HG02759 (cell line): ENCODE measurements around the gene SLC30A2.

Experiments used
- ATAC-seq: cut with Tn5 transposase; IDR thresholded peaks from one replicate; pipeline ENCODE4 v1.9.1; 2021; ENCODE audit warnings: mild to moderate bottlenecking, moderate library complexity; ENCODE audit not compliant: unreplicated experiment

The SLC30A2 gene

DNA sequence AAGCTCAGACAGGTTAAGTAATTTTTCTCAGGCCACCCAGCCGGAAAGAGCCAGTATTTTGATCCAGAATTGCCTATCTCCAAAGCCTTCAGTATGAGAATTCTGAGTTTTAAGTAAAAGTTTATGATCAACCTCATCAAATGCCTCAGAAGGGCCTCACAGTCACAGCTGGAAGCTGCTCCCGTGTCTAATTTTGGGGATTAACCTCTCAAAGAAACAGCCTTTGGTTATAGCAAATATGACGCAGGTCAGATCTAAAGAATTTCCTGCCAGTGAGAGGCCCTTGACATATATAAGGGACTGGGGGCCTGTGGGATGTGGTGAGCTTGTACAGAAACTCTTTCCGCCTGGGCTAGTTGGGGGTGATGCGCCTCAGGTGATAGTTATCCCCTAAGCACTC lies 22.1 kb downstream of the SLC30A2 start:
- no peak for ATAC-seq

DNA sequence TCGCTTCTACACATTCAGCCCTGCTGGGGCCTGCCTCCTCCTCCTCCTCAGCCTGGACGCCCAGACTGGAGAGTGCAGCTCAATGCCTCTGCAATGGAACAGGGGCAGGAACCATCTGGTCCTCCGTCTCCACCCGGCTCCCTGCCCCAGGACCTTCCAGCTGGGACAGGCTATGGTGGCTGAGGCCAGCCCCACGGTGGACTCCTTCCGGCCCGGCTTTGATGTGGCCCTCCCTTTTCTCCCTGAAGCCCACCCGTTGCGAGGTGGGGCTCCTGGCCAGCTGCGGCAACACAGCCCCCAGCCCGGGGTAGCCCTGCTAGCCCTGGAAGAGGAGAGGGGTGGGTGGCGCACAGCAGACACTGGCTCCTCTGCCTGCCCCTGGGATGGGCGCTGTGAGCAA lies 22.9 kb downstream of the SLC30A2 start:
- ATAC-seq = no peak

DNA sequence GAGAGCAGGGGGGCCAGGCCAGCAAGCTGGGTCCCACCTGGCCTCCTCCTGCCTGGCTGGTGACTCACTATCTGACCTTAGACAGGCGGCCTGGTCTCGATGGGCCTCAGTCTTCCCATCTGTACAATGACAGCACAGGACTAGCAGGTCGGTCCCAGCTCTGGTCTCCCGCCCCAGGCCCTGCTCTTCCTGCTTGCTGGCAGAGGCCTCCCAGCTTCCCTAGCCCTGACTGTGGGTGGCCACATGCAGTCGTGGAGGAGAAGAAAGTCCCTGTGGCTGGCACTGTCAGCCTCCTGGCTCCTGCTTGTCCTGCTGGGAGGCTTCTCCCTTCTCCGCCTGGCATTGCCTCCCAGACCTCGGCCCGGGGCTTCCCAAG lies 23.5 kb downstream of the SLC30A2 start:
- no peak for ATAC-seq

DNA sequence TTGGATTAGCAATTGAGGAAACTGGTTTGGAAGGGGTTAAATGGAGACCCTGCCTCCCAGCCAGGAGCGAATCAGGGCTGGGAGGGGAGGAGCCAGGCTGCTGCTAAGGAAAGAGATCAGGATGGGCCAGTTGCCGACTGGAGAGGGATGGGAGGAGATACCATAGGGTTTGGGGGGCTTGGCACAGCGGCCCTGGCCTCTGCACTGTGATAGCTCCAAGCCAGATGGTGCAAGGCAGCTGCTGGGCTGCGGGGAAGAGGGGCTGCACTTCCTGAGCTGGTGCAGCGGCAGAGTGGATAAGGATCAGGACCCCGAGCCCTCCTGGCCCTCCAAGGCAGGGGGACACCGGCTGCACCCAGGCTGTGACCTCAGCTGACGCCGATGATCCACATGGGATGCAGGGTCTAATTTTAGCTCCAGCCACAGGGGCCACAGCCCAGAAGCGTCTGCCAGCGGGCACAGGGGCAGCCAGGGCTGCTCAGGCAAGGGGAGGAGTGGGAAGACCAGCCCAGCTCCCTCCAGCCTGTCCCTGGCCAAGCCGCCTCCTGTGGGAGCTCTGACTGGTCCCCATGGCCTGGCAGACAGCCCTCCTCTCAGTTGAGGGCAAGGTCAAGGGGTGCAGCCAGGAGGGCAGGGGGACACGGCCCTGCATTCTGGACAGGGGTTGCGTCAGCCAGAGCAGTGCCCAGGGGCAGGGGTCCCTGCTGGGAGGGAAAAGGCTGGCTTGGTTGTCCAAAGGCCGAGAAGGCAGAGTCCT lies 24.1 kb downstream of the SLC30A2 start, which contains the start of gene EXTL1:
Gene EXTL1, plus strand, starts transcription at position 129 of the 757 bp plus-strand sequence. CDS start 872 bp downstream, outside the sequence.
- no peak for ATAC-seq

DNA sequence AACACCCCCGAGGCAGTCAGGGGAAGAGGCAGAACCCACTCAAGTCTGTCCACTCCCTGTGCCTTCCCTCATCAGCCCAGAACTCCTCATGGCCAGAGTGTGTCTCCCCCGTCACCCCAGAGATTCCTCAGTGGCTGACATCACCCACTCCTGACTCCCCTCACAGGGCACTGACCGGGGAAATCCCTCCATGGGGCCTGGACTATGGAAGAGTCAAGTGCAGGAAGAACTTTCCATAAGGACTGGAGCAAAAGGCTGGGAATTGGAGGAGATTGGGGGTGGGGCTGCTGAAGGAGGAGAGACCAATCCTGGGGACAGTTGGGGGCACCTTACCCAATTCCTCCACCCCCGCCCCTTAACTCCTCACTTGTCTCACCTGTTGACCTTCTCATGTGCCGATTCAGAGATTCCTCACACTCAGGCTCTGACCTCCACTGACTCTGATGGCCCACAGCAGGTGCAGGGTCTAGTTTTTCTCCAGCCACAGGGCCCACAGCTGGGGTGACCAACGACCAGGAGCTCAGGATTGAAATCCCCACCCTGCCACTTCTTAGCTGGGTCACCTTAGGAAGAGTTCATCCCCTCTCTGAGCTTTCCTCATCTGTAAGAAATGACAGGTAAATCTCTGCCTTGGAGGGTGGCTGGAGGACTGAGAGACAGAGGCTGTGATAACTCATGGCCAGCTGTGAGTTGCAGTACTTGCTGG lies 24.8 kb downstream of the SLC30A2 start:
- no peak for ATAC-seq

DNA sequence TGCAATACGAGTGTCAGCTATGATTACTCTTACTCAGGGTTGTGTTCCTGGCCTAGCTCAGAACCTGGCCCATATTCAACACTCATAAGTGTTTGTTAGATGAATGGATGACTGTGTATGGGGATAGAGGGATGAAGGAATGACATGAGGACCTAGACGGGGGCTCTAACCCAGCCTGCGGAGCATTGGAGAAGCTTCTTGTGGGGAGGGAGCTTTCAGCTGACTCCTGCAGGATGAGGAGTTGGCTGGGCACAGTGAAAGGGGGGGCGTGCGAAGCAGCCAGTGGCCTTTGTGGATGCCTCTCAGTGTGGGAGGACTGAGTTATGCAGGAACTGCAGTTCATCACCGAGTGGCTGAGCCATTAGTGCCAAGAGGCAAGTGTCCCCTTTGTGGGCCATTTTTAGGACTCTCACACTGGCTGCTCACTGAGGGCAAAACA lies 25.6 kb downstream of the SLC30A2 start:
- ATAC-seq = no peak

DNA sequence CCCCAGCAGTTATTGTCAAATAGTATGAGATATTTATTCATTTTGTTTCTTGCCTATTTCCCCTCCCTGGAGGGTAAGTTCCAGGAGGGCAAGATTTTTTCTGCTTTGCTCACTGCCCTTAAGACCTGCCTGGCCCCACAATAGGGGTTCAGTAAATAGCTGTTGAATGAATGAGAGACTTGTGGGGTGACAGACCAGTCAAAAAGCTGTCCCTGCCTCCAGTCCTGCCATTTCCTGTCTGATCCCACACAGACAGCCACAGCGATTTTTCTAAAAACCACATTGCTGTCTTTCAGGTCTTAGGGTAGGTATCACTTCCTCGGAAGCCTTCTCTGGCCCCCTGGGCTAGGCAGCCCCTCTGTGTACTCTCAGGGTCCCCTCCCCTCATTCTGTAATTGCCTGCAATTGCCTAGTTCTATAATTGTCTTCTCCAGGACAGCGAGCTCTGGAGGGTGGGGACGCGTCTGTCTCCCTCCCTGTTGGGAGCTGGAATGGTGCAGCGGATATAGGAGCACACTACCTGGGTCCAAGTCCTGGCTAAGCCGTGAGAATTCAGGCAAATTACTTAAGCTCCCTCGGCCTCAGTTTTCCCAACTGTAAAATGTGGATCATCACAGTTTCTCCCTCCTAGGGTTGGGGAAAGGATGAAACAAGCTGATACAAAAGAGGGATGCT lies 26.1 kb downstream of the SLC30A2 start:
- no peak for ATAC-seq

DNA sequence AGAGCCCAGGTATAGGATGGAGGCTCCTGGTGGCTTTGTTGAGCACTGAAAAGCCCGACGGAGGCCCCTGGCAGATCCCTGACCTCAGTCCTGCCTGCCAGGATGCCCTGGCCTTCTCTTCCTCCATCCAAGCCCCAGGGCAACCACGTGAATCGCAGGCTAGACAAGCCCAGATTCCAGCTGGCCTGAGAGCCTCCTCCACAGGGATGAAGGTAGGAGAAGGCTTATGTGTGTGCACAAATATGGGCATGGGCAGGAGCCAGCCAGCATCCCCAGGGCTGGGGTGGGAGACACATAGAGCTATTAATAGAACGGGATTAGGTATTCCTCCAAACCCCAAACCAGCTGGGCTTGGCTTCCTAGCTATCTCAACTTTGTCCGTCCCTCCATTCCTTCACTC lies 28.3 kb downstream of the SLC30A2 start:
- no peak for ATAC-seq

DNA sequence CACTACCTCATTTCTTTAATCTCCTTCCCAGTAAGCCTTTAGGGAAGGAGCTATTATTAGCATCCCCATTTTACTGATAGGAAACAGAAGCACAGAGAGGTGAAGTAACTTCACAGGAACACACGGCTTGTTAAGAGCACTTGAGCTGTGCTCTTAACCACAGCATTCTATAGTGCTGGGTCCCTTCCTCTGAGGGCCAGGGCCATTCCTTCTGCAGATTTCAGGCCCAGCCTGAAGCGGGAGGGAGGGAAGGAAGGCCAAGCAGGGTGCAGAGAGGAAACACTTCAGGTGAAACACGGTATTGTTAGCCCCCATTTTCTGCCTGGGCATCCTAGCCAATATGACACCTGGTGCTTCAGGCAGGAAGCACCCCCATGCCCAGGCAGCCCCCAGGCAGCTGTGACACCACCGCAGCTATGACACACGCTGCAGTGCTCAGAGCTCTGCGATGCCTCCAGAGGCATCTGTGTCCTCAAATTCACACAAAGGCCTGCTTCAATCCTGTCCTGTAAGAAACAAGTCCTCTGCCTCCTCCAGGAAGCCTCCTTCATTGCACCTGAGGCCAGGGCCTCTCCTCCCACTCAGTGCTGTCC lies 28.9 kb downstream of the SLC30A2 start:
- no peak for ATAC-seq

DNA sequence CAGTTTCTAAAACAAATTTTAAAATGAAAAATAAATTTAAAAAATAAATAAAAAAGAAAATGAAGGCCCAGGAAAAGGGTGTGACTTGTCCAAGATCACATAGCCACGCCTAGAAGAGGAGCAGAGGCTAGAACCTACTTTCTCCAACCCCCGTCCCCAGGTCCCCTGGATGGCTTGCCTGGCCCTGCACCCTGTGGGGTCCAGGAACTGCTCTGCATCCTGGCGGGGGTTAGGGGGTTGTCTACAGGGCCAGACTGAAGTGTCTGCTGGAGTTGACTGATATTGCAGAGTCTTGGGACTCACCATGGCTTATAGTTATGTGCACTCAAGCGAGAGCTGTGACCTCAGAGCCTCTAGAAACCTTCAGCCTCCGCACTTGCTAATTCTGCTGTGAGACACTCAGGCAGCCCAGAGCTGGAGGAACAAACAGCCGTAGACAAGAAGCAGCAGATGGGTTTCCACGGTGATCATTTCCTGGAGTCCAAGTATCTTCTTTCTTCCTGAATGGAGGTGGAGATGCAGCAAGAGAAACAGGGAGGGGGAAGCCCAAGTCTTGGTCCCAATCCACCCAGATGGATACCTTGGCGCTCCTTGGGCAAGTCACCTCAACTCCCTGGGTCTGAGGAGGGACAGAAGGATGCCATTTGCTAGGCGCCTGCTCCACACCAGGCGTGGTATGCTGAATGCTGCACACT lies 29.5 kb downstream of the SLC30A2 start:
- no peak for ATAC-seq

DNA sequence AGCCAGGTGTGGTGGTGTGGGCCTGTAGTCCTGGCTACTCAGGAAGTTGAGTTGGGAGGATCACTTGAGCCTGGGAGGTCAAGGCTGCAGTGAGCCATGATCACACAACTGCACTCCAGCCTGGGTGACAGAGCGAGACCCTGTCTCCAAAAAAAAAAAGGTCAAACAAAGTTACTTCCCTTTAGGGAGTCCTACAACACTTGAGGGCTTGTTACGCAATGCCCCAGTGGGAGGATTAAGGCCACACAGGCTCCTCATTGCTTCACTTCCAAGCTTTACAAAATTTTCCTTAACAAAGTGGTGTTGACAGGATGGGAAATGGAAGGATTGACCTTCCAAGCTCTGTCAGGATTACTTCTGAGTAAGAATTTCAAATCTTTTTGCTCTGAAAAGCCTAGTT lies 30.6 kb downstream of the SLC30A2 start:
- no peak for ATAC-seq

DNA sequence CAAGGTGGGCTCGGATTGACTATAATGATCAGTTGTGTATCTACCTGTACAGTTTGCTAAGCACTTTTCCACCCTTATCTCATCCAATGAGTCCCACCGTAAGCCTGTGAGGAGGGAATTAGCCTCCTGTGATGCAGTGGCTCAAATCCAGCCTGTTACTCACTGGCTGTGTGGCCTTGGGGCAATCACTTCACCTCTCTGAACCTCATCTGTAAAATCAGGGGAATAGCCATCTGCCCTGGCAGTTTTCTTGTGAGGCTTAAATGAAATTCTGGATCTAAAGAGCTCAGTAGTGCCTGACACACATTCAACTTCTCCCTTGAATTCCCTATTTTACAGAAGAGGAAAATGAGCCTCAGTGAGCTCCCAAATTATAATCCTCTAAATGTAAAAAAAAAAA lies 31.7 kb downstream of the SLC30A2 start:
- ATAC-seq = no peak

DNA sequence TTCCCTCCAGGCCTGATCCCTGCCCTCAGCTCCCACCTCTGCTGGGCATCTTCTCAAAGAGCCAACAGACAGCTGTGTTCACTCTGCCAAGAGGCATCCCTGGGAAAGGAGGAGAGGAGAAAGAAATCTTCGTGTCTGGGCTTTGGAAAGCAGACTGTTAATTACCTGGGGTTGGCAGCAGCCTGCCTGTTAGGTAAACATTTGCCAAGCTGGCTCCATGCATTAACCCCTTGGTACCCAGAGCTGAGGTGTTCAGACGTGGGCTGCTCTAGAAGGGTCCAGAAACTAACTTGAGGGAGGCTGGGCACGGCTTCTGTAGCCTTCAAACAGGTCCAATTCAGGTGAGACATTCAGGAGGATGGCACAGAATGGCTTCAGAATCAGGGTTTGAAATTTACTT lies 33.1 kb downstream of the SLC30A2 start:
- no peak for ATAC-seq

DNA sequence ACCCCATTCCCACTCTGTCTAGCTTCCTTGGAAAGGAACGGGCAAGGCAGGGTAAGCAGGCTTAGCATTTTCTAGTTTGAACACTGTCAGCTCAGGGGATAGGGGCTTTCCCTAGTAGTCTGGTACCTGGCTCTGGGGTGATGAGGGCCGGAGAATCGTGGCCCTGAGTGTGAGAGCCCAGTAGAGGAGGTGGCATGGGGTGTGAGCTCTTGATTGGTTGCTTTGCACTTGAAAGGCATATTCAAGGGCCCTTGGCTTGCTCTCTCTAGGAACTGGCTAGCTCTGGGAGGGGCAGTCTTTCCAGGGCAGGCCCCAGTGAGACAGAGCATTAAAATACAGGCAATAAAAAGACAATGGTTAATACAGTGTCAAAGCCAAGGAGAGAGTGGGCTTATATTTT lies 35.1 kb downstream of the SLC30A2 start:
- ATAC-seq = no peak

DNA sequence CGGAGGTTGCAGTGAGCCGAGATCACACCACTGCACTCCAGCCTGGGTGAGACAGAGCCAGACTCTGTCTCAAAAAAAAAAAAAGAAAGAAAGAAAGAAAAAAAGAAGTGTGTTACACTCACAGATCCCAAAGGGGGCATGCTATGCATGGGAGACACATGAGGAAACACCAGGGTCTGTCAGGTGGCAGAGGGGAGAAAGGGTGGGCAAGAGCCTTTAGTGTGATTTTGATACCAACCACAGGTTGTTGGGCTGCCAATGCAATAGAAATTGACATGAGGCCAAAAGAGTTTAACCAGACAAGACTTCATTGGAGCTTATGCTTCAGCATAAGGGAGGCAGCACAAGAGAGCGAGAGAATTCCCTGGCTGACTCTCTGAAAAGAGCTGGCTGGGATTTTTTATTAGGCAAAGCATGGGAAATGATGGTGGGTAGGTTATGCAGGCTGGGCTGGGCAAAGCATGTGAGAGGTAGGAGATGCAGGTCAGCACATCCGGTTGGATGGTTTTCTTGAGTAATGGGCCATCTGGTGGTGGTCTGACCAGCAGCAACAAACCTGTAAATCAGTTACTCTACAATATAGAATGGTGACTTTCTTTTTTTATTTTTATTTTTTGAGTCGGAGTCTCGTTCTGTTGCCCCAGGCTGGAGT lies 36.0 kb downstream of the SLC30A2 start:
- no peak for ATAC-seq

DNA sequence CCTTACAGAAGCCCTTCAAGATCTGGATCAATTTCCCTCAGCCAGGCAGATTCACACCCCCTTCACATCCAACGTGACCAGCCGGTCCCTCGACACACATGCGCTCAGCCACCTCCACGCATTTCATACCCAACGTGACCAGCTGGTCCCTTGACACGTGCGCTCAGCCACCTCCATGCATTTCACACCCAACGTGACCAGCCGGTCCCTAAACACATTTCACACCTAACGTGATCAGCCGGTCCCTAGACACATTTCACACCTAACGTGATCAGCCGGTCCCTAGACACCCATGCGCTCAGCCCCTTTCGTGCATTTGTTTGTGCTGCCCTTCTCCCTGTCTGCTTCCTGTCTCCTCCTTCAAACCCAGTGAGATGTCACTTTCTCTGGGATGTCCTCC lies 39.2 kb downstream of the SLC30A2 start:
- no peak for ATAC-seq

DNA sequence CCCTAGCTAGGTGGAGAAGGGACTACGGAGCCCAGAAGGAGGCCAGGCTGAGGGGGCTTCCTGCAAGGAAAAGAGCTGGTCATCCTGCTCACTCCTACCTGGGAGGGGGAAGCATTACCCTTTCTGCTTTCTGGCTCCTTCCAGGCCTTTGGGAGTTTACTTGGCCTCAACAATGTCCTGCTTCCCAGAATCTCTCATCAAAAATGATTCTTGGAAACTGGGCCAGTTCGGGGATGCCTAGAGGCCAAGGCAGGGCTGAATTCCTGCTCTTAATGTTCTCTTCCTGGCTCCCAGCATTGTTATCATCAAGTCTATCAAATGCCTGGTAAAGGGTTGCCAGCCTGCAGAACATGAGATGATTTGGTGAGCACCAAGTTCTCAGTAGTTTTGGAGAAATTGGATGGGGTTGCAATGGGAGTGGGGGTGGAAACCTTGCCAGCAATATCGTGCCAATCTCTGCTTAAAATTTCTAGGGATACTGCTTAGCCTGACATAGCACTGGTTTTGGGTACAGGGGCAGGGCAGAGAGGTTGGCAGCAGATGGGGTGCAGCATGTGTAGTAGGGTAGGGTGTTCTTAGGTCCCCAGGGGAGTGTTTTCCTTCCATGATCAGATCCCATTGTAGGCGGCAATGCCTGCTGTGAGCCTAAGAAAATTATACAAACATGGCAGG lies 40.3 kb downstream of the SLC30A2 start:
- no peak for ATAC-seq

DNA sequence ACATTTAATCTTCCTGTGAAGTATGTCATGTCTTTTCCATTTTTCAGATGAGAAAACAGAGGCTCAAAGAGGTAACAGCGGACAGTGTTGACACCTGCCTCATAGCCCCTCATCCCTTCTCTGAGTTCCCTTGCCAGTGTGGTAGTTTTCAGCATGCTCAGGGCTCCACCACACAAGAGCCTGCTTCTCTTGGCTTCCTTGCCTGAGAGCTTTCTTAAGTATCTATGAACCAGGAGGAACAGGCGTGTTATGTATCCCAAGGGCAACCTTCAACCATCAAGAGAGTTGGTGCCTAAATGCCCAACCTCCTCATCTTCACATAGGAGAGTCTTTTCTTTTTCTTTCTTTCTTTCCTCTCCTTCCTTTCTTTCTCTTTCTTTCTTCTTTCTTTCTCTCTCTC lies 42.2 kb downstream of the SLC30A2 start:
- no peak for ATAC-seq

DNA sequence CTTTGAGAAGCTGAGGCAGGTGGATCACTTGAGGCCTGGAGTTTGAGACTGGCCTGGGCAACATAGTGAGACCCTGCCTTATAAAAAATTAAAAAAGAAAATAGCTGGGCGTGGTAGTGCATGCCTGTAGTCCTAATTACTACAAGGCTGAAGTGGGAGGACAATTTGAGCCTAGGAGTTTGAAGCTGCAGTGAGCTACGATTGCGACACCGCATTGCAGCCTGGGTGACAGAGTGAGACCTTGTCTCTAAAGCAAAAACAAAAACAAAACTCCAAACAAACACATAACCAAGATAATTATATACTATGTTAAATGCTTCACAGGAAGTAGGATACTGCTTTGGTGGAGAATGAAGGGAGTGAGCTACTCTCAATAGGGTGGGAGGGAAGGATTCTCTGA lies 42.7 kb downstream of the SLC30A2 start:
- ATAC-seq = no peak
